CD14-positive monocyte (primary cell): Measurements from ENCODE around the gene RDH13. TPM values are rescaled to one million over a fixed set of nuclear protein-coding genes. Genes with fewer than 3 reads are reported as not detected.
"Not testable (repeated sequence)": the region's sequence is repeated elsewhere in the genome, so short reads cannot be mapped to it uniquely, and the experiment has no call there.

Source experiments
- DNase-seq, 3 donors: peaks; one replicate each; pipeline ENCODE4 v3.0.0-alpha.2; 2011 to 2022
- H2AFZ ChIP-seq: 2 replicates; pipeline ENCODE4 v1.6.0; 2012; ENCODE audit warnings: mild to moderate bottlenecking, low read depth, low read length, inconsistent platforms; ENCODE audit not compliant: insufficient read depth, poor library complexity, severe bottlenecking
- H3K27ac ChIP-seq, 2 donors: 1 replicate in 1 of 2; 2 replicates in 1 of 2; pipeline ENCODE4 v1.5.1; 2012 to 2013; ENCODE audit warnings: low read length in 2 of 2, control low read depth in 1 of 2, inconsistent platforms in 1 of 2, low read depth in 1 of 2, mild to moderate bottlenecking in 1 of 2
- H3K27me3 ChIP-seq, 2 donors: one replicate each; pipeline versions ENCODE4 v1.6.0 to v1.6.1; 2011 to 2013; ENCODE audit warnings: low read length in 2 of 2; ENCODE audit not compliant: control insufficient read depth in 2 of 2, insufficient read depth in 2 of 2
- H3K36me3 ChIP-seq, 2 donors: replicated peaks in 1 of 2; 1 replicate in 1 of 2; 2 replicates in 1 of 2; pipeline versions ENCODE4 v1.5.1 to v1.6.1; 2012 to 2013; ENCODE audit warnings: low read length in 2 of 2, control low read depth in 1 of 2, inconsistent platforms in 1 of 2, mild to moderate bottlenecking in 1 of 2; ENCODE audit not compliant: insufficient read depth in 2 of 2, control insufficient read depth in 1 of 2
- H3K4me1 ChIP-seq, 2 donors: 1 replicate in 1 of 2; 2 replicates in 1 of 2; pipeline versions ENCODE4 v1.5.1 to v1.6.1; 2012 to 2013; ENCODE audit warnings: low read length in 2 of 2, control low read depth in 1 of 2, inconsistent platforms in 1 of 2, mild to moderate bottlenecking in 1 of 2, moderate library complexity in 1 of 2; ENCODE audit not compliant: insufficient read depth in 2 of 2, control insufficient read depth in 1 of 2
- H3K4me2 ChIP-seq: replicated peaks from 2 replicates; pipeline ENCODE3; 2012; ENCODE audit warnings: low read length, moderate library complexity, mild to moderate bottlenecking; ENCODE audit not compliant: poor library complexity, severe bottlenecking; ENCODE audit errors: extremely low read depth
- H3K4me3 ChIP-seq, 3 experiments: fragments of 200-600 bp in 1 of 3; sonication (generic) in 1 of 3; replicated peaks in 1 of 3; 1 replicate in 2 of 3; 2 replicates in 1 of 3; pipeline ENCODE4 v1.5.1; 2011 to 2013; ENCODE audit warnings: low read length in 3 of 3, mild to moderate bottlenecking in 3 of 3, control low read depth in 2 of 3, low read depth in 2 of 3, inconsistent platforms in 1 of 3, moderate library complexity in 1 of 3
- H3K79me2 ChIP-seq: 2 replicates; pipeline ENCODE4 v1.6.0; 2012; ENCODE audit warnings: mild to moderate bottlenecking, control low read depth, inconsistent platforms, low read length, moderate library complexity; ENCODE audit not compliant: insufficient read depth
- H3K9ac ChIP-seq: 2 replicates; pipeline ENCODE4 v1.6.0; 2017; ENCODE audit warnings: low read length, mild to moderate bottlenecking; ENCODE audit not compliant: insufficient read depth, poor library complexity, severe bottlenecking
- H3K9me3 ChIP-seq, 2 donors: replicated peaks in 1 of 2; 1 replicate in 1 of 2; 2 replicates in 1 of 2; pipeline versions ENCODE4 v1.5.1 to v1.6.1; 2012 to 2013; ENCODE audit warnings: low read length in 2 of 2, control low read depth in 1 of 2; ENCODE audit not compliant: control insufficient read depth in 1 of 2, insufficient read depth in 1 of 2
- H4K20me1 ChIP-seq: 2 replicates; pipeline ENCODE4 v1.6.0; 2012; ENCODE audit warnings: mild to moderate bottlenecking, low read length, control low read depth, moderate library complexity; ENCODE audit not compliant: insufficient read depth
- H3K27ac Mint-ChIP-seq, 7 donors: one replicate each; pipeline ENCODE4 v1.8.0; 2020; ENCODE audit warnings: mild to moderate bottlenecking in 7 of 7, mixed read lengths in 7 of 7, moderate library complexity in 6 of 7, inconsistent platforms in 2 of 7
- H3K27me3 Mint-ChIP-seq, 3 donors: one replicate each; pipeline ENCODE4 v1.8.0; 2021 to 2022; ENCODE audit warnings: low read depth in 3 of 3, mild to moderate bottlenecking in 3 of 3, mixed read lengths in 3 of 3, moderate library complexity in 3 of 3, inconsistent platforms in 1 of 3
- H3K36me3 Mint-ChIP-seq, 2 donors: one replicate each; pipeline ENCODE4 v1.8.0; 2020; ENCODE audit warnings: mixed read lengths in 2 of 2, inconsistent platforms in 1 of 2, mild to moderate bottlenecking in 1 of 2
- H3K4me1 Mint-ChIP-seq: one replicate; pipeline ENCODE4 v1.8.0; 2020; ENCODE audit warnings: mild to moderate bottlenecking, mixed read lengths
- H3K4me3 Mint-ChIP-seq, 2 donors: one replicate each; pipeline ENCODE4 v1.8.0; 2020; ENCODE audit warnings: mild to moderate bottlenecking in 2 of 2, mixed read lengths in 2 of 2, moderate library complexity in 1 of 2
- H3K9me3 Mint-ChIP-seq, 7 donors: one replicate each; pipeline ENCODE4 v1.8.0; 2020 to 2022; ENCODE audit warnings: mixed read lengths in 7 of 7, mild to moderate bottlenecking in 6 of 7, moderate library complexity in 6 of 7, inconsistent platforms in 2 of 7
- WGBS: methylation state at CpG from one replicate; pipeline ENCODE4 v1.1.5; 2013; ENCODE audit warnings: missing lambda C conversion rate; ENCODE audit not compliant: insufficient coverage; 5-methylcytosine and 5-hydroxymethylcytosine counted together
- intact Hi-C, 2 donors: fragments of 100-400 bp; cut with micrococcal nuclease; formaldehyde crosslinking; loops; one replicate each; pipeline versions ENCODE4 v1.15.0 to v1.15.1; 2023
- polyA plus RNA-seq, 3 donors: library from polyadenylated mRNA; depleted of rRNA in 1 of 3; unstranded in 2 of 3; stranded (reverse) in 1 of 3; fragments of 300-500 nt in 2 of 3; fragments of >200 nt in 1 of 3; fragmentation: Illumina TruSeq in 2 of 3; gene quantifications; 1 replicate in 2 of 3; 2 replicates in 1 of 3; pipeline ENCODE4 v1.2.3, GENCODE V29; 2012 to 2021

The RDH13 gene
- polyA plus RNA-seq, 3 donors: 1.6 to 4.0 (median 2.3) TPM

- WGBS: 95% methylated on average over 2 of the region's 3 CpGs
- Mint-ChIP-seq H3K9me3 (peaks cover 20 to 44% (median 27%) of the 10 kb centered on the region in 7 donors), H3K27ac (peak overlapping the region in 6 of 7 donors; percentile 37 to 88 (median 60))
Measured at GRCh38 chr19:55007537-55007936, 55.4 kb downstream of the RDH13 start.

GRCh38 chr19:55006795-55007194 lies 56.2 kb downstream of the RDH13 start:
- Mint-ChIP-seq H3K4me1 (peaks cover 30% of the 10 kb centered on the region), H3K27me3 (peaks cover 17 to 30% (median 21%) of the 10 kb centered on the region in 3 donors), H3K36me3 (peaks cover 7 to 18% of the 10 kb centered on the region in 2 donors), H3K9me3 (peaks cover 20 to 44% (median 27%) of the 10 kb centered on the region in 7 donors), H3K27ac (peak overlapping the region in 5 of 7 donors; percentile 46 to 75 (median 66)), H3K4me3 (peak overlapping the region; percentile 11 to 57)
- H3K4me1 ChIP-seq, H3K36me3 ChIP-seq, intact Hi-C loops, H3K27ac ChIP-seq, H4K20me1 ChIP-seq, H3K9ac ChIP-seq, H3K79me2 ChIP-seq, H2AFZ ChIP-seq, DNase-seq, H3K27me3 ChIP-seq: not testable (repeated sequence)
- peak overlapping the region; percentile 55 for H3K4me2 ChIP-seq
- WGBS: 89% methylated on average over 6 of the region's 11 CpGs
- H3K4me3 ChIP-seq: peak overlapping the region in 2 of 3 experiments; percentile 32 to 69
- peaks cover 22 to 27% of the 10 kb centered on the region in 2 donors for H3K9me3 ChIP-seq

More at GRCh38 chr19:55007537-55007936, 55.4 kb downstream of the RDH13 start:
- DNase-seq, H2AFZ ChIP-seq, H3K4me2 ChIP-seq, H3K9ac ChIP-seq, H3K27ac ChIP-seq, H3K27me3 ChIP-seq, intact Hi-C loops, H4K20me1 ChIP-seq, H3K79me2 ChIP-seq, H3K36me3 ChIP-seq, H3K4me1 ChIP-seq, H3K4me3 ChIP-seq: not testable (repeated sequence)
- Mint-ChIP-seq H3K4me3 (peak overlapping the region; percentile 0 to 61), H3K4me1 (peaks cover 30% of the 10 kb centered on the region), H3K27me3 (peaks cover 17 to 26% (median 22%) of the 10 kb centered on the region in 3 donors), H3K36me3 (peaks cover 7 to 18% of the 10 kb centered on the region in 2 donors)
- peaks cover 22 to 27% of the 10 kb centered on the region in 2 donors for H3K9me3 ChIP-seq
